Right renal cortex interstitium (tissue), 3 donors: ENCODE data around the gene LCA5. TPM values are rescaled to one million over a fixed set of nuclear protein-coding genes. Genes with fewer than 3 reads are reported as not detected.
A peak's percentile ranks its signal among the peaks of the same experiment; 100 is the strongest.
"Not testable (repeated sequence)": the region's sequence is repeated elsewhere in the genome, so short reads cannot be mapped to it uniquely, and the experiment has no call there.

ENCODE experiments used
- DNase-seq, 3 donors: peaks; one replicate each; pipeline ENCODE4 v3.0.0-alpha.2; 2013; ENCODE audit warnings: low read depth in 3 of 3, low spot score in 2 of 3
- polyA plus RNA-seq, 3 donors: library from polyadenylated mRNA; unstranded; fragments of 120-200 nt; gene quantifications; one replicate each; pipeline ENCODE4 v1.2.1, GENCODE V29; 2013; ENCODE audit not compliant: insufficient read length in 3 of 3

Gene LCA5
- polyA plus RNA-seq, 3 donors: 11.0 to 12.9 (median 11.7) TPM

DNA sequence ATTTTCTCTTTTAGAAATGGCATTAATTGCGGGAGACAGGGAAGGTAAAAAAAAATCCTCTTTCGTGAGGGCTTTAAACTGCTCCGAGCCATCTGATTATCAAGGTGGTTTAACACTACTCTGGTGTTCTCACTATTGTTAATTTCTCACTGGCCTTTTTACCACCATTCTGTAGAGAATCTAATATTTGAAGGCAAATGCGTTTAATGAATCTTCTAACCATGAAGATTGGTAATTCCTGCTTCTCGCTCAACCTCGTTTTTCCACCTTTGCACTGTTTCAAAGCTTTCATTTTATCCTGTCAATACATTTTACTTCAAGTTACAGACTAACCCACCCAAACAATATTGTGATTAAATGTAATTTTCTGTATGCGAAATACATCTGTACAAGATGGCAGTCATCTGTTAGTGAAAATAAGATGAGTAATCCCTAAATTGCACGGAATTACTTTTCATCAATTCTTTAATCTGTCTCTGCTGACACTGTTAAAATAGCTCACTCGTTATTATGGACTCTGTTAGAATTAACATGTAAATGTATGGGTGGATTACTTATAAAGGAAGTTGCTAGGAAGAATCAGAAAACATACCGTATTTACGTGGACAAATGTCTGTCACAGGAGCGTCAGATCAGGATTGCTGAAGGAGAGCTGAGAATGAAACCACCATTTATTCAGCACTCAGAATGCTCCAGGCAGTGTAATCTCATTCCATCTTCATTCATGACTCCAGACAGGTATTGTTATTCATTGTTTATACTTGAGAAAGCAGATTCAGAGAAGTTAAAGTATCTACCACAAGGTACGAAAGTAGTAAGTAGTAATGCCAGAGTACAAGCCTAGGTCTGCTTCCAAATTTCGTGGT lies 1.1 kb upstream of the LCA5 start:
- no peak for DNase-seq

DNA sequence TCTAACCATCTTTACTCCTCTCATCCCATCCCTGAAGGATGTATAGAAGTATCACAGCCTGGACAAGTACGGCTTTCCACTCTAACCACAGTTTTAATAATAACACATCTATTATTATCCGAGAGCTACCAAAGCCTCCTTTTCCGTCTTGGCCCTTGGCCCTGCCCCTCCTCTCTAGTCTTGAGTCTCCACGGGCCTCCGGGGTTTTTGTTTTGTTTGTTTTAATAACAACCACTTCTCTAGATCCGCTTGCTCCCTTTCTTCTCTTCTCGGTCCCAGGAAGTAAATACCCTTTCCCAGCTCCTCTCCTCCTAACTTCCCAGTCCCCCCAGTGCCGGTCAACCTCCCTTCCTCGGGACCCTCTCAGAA lies 661 bp downstream of the LCA5 start:
- DNase-seq: peak in 1 of 3 donors; percentile 41

DNA sequence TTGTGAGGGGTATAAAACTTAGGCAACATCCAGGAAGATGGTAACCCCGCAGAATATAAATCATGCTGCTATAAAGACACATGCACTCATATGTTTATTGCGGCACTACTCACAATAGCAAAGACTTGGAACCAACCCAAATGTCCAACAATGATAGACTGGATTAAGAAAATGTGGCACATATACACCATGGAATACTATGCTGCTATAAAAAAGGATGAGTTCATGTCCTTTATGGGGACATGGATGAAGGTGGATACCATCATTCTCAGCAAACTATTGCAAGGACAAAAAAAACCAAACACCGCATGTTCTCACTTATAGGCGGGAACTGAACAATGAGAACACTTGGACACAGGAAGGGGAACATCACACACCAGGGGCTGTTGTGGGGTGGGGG lies 7.7 kb downstream of the LCA5 start:
- DNase-seq: not testable (repeated sequence)

DNA sequence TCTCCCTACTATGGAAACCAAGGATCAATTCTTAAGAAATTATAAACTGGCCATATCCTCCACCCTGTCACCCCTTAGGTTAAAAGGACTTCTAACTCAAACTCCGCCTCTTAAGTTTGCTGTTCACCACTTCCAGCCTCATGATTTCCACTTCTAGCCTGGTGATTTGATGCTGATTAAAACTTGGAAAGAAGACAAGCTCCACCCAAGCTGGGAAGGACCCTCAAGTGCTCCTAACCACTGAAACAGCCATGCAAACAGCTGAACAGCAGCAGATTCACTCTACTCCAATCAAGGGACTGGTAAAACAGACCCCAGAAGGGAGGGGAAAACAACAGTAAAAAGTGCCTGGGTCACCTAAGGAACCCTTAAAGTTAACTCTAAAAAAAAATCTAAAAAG lies 10.3 kb downstream of the LCA5 start:
- DNase-seq: no peak

DNA sequence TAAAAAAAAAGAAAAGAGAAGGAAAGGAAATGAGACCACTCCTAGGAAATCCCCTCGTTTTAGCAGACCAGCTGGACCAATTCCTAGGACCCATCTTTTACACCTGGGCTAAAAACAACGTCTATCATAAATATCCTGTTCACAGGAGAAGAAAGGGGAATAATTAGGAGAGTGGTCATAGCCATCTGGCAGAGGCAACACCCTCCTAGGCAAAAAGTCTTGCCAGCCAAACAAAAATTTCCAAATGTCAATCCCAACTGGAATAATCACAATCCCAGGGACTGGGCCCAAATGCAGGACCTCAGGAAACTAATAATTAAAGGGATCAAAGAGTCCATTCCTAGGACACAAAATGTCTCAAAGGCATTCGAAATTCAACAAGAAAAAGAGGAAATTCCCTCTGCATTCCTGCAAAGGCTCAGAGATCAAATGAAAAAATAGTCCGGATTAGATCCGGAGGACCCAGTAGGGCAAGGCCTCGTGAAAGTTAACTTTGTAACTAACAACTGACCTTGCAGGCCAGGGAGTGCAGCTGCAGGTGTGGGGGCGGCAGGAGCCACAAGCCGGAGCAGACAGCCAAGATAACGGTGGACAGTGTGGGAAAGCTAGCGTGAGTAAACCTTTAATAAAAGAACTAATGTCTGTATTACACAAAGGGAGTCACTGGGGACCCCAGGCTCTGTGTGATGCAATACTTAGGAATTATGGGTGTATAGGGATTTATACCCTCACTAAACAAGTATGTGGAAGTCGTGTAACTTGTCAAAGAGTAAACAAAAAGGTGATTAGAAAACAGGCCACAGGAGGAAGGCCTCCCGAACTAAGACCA lies 11.7 kb downstream of the LCA5 start:
- no peak for DNase-seq

DNA sequence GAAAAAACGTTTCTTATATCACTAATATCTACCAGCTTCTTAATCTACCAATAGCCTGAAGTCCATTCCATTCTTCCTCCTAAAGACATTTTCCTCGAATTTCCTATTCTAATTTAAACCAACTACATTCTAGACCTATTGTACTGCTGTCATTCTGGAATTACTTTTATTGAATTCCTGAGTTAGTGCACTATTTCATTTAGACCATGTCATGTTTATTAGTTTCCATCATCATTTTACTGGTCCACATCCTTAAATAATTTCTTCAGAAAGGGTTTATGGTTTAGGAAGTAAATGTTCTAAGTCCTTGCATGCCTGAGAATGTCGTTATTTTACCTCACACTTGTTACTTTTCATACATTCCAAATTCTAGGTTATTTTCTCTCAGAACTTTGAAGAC lies 13.2 kb downstream of the LCA5 start:
- no peak for DNase-seq

DNA sequence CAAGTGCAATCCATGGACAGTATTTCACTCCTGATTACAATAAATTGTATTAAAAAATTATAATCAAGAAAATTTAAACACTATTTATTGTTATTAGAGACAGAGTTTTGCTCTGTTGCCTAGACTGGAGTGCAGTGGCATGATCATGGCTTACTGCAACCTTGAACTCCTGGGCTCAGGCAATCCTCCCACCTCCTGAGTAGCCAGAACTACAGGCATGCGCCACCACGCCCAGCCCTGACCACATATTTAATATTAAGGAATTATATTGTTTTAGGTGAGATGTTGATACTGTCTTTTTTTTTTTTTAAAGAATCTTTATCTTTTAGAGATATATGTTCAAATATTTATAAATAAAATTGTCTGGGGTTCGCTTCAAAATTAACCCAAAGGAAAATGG lies 14.6 kb downstream of the LCA5 start:
- DNase-seq: no peak

DNA sequence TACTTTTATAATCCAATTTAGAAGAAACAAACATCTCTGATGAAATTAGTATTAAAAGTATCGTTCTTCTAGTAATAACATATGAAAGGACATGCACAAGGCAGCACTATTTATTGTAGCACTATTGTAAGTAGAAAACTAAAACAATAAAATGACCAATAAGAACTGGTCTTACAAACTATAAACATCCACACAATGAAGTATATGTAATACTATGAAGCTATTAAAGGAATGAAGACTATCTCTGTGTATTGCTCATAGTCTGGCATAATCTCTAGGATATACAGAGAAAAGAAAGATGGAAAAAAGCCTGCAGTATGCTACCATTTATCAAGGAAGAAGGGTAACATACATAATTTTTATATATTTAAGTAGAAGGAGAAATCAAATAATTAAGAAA lies 16.7 kb downstream of the LCA5 start:
- no peak for DNase-seq

DNA sequence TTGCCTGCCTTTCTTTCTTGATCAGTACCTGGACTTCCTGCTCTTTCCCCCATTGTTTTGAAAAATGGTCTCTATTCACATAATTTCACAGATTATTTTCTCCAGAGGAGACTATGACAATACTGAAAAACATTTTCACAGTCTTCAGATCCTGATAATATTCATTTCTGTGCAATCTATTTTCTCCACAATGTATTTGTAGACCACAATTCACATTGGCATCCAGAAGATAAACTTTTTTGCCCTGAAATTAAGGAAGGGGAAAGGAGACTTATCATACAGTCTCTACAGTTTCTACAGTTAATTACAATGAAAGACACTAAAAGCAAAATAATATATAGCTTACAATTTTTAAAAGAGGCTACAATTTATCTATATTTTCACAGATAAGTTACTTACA lies 18.4 kb downstream of the LCA5 start:
- no peak for DNase-seq

DNA sequence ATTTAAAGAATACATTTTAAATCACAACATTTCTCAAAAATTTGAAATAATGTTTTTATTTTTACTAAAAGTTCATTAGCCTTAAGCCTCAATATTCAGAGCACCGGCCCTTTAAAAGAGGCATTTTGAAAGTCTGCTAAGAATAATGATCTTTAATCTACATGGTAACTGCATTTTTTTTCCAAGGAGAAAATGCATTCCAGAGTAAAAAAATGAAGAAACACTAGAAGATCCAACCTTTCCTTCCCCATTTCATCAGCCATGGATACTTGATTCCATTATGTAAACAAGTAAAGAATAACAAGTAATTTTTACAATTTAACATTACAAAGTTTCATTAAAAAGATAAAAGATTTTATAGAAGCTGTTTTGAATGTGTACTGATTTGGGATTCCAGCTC lies 21.8 kb downstream of the LCA5 start:
- no peak for DNase-seq

DNA sequence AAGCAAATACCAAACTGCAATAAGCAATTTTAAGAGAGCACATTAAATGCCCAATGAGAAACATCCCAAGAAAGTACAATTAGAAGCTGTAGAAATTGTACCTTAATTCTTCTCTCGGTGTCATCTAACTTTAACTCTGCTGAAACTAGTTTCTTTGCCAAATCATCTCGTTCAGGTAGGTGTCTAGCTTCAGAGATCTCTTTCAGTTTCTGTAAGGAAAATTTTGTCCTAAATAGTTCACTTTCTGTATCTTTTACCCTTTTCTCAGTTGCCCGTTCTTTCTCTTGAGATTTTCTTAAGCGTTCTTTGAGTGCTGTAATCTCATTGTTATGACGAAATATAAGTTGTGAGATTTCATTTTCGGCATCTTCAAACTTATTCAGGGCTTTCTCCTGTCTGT lies 24.1 kb downstream of the LCA5 start:
- DNase-seq: no peak

DNA sequence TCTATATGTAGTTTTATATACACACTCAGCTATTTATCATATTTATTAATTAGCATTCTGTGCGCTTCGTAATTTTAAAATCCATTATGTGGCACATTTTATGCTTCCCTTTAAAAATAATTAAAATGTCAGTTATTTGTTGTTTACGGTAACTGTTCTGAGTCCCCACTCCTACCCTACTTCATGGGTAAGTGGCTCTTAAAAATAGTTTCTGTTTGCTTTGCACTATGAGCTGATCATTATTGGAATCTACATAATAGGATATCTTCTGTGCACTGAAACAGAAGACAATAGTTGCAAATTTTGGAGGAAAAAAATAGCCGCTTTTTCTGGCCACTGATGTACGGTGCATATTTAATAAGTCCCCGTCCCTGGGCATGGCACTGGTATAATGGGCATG lies 25.2 kb downstream of the LCA5 start:
- no peak for DNase-seq

DNA sequence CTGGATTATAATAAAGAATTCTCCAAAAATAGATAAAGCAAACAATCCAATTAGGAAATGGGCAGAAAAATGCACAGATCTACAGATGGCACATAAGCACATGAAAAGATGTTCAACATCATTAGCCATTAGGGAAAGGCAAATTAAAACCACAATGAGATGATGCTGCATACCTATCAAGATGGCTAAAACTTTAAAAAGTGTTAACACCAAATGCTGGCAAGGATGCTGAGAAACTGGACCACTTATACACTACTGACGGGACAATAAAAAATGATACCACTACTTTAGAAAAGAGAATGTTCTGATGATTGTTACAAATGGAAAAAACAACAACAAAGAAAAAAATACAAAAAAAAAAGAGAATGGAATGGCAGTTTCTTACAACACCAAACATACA lies 26.5 kb downstream of the LCA5 start:
- DNase-seq: no peak

DNA sequence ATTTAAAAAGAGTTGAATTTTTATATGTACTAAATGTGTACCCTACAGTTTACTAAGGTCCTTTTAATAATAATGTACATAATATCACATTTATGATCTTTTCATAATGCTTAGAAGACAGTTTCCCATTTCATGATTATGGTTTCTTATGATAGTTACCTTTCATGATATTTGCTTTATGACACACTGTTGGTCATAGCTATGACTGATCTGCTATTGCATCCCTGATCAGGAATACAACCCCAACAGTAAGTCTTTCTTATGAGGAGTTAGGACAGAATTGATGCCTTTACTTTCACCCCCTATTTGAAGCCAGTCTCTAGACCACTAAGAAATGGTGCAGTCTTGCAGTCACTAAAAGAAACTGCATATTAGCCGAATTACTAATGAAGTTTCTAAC lies 31.0 kb downstream of the LCA5 start:
- DNase-seq: no peak

DNA sequence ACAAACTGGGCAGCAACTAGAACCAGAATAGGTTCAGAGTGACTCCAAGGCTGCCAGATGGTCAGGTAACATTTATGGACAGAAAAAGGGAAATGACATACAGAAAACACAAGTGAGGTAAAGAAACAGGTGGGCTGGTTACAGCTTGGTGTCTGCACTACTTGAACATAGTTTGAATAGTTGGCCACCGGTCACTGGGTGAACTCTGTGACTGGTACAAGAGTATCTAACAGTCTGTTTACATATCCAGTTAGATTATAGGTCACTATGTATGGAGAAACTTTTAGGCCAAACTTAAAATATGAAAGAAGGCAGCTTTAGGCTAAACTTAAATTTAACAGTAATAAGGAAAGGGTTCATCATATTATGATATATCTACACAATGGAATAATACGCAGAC lies 32.9 kb downstream of the LCA5 start:
- DNase-seq: no peak

DNA sequence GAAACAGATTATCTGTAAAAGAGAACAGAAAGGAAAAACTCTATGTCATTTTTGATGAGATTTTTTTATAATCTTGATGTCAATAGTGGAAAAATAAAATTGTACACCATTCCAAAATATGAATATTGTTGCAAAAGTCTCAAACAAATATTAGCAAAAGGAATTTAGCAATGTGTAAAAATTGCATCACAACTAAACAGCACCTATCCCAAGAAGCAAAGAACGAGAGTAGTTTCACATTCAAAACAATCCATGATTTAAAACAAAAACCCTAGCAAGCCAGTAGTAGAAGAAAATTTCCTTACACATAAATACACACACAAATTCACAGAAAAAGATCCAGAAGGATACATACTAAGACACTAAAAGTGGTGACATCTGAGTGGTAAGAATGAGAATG lies 38.4 kb downstream of the LCA5 start:
- no peak for DNase-seq

DNA sequence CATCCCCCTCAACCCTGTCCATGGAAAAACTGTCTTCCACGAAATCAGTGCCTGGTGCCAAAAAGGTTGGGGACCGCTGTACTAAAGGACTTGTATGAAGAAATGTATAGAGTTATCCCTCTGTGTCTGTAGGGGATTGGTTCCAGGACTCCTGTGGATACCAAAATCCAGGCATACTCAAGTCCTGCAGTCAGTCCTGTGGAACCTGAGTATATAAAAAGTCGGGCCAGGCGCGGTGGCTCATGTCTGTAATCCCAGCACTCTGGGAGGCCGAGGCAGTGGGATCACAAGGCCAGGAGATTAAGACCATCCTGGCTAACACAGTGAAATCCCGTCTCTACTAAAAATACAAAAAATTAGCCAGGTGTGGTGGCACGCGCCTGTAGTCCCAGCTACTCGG lies 42.0 kb downstream of the LCA5 start:
- DNase-seq: no peak

DNA sequence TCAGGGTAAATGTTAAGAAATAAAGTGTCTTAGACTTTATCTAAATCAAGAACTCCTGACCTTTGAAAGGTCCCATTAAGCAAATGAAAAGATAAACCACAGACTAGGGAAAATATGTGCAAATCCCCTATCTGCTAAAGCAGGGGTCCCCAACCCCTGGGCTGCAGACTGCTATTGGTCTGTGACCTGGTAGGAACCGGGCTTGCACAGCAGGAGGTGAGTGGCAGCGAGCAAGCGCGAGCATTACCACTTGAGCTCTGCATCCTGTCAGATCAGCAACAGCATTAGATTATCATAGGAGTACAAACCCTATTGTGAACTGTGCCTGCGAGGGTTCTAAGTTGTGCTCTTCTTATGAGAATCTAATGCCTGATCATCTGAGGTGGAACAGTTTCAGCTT lies 42.4 kb downstream of the LCA5 start:
- DNase-seq: no peak

DNA sequence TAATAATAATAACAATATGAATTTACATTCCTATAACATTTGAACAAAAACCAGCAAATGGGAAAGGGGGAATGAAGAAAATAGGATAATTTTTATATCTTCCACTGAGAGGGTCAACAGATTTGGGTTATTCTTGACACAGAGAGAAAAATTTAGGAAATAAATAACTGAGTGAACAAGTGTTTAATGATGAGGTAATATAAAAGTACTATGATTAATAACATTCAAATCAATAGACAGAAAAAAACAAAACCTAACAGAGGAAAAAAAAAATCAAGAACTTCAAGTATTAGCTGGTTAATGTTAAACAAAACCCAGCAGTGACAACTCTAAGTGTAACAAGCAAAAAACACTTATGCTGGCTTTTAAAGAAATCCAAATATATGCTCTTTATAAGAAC lies 66.5 kb downstream of the LCA5 start:
- DNase-seq: no peak

DNA sequence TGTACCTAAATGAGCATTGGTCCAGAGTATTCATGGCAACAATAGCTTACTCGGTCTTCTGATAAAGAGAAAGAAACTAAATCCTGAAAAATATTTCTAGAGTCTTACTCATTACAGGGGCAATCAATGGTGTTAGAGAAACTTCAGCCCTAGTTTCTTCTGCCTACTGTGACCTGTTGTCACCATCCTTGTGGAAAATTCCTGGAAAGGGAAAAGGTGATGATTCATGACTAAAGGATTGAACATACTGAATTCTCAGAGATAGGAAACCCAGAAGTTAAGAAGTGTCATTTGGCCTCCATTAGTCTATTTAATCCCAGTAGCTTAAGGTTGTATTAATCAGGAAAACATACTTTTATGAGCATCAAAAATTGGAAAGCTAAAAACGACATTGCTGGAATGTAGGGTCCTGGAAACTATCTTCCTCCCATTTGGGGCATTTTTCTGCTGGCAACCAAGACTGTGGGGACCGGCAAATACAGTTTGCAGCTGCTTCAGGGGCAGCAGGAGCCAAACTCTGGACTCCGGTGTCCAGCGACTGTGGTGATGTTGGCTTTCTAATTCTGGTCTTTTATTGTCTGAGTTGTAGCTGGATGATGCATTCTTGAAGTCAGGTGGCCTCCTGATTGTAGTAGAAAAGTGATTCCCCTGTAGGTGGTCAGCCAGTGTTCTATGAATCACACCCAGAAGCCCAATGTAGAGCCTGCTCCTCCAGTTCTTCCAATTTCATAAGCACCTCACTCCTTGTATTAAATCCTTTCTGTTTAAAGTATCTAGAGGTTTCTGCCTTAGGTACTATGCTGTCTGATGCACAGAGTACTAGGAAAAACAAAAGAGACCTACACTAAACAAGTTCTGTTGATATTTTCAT lies 67.6 kb downstream of the LCA5 start:
- DNase-seq: no peak

DNA sequence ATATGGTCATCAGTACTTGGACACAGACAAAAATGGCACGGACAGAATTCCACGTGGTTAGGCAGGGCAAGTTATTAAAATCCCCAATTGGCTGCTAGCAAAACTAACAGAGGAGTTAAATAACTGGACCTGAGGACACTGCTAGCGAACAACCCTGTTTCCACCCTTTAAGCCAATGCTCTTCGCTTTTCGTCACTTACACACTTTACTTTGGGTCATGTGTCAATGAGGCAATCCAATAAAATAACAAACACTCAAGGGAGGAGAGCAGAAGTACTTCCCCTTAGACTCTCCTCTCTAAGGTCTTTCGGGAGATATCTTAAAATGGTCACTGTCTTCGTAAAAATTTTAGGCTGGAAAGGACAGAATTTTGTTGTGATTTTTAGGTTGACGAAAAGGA lies 68.6 kb downstream of the LCA5 start:
- no peak for DNase-seq
